AG04449 (cell line): Measurements from ENCODE around the gene RASA4.
"Not testable (repeated sequence)": the region's sequence is repeated elsewhere in the genome, so short reads cannot be mapped to it uniquely, and the experiment has no call there.

Source experiments
- CTCF ChIA-PET: fragments of 350-600 bp; formaldehyde crosslinking; extraction: SDS; loops from one replicate; lab custom pipeline; 2021; ENCODE audit warnings: antibody characterized with exemption; lab: Yijun Ruan, JAX
- POLR2A ChIA-PET: fragments of 400-600, 350-600 bp; formaldehyde crosslinking; extraction: SDS; loops from one replicate; lab custom pipeline; 2020; ENCODE audit warnings: antibody characterized with exemption, inconsistent platforms; lab: Yijun Ruan, JAX
- DNase-seq: peaks from one replicate; pipeline ENCODE4 v3.0.0-alpha.2; 2010; ENCODE audit warnings: low read depth, low spot score
- H3K4me3 ChIP-seq: 2 replicates; pipeline ENCODE4 v1.5.1; 2011; ENCODE audit warnings: low read depth, mild to moderate bottlenecking, control low read depth, low read length

RASA4 gene

DNA sequence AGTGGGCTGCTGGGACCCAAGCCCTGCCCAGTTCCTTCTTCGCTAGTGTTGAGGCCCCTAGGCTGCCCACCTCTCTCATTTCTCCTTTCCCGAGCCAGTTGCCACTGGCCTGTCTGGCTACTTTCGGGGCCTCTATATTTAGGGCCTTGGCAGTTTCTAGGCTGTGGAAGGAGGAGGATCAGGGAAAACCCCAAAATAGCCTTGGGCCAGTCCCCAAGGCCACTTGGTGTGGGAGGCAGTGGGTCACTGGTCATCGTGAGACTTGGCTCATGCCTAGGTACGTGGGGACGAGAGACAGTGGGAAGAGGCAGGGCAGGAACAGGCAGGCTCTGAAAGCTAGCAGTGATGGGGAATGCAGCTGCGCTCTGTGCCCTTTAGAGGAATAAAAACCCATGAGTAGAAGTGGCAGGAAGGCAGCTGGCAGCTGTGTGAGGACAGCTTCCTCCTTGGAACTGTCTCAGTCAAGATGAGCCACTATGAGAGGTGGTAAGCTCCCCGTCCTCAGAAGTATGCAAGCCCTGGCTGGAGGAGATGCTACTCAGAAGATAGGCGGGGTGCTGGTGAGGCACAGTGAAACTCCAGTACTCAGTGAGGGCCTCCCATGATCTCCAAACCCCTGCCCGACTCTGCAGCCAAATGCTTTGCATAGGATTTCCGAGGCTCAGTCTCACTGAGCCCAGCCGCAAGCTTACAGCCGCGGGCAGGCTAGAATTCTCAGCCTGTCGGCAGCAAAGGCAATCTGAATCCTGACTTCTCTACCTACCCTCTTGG lies 2.8 kb downstream of the RASA4 start:
- CTCF ChIA-PET, POLR2A ChIA-PET, H3K4me3 ChIP-seq, DNase-seq: not testable (repeated sequence)

DNA sequence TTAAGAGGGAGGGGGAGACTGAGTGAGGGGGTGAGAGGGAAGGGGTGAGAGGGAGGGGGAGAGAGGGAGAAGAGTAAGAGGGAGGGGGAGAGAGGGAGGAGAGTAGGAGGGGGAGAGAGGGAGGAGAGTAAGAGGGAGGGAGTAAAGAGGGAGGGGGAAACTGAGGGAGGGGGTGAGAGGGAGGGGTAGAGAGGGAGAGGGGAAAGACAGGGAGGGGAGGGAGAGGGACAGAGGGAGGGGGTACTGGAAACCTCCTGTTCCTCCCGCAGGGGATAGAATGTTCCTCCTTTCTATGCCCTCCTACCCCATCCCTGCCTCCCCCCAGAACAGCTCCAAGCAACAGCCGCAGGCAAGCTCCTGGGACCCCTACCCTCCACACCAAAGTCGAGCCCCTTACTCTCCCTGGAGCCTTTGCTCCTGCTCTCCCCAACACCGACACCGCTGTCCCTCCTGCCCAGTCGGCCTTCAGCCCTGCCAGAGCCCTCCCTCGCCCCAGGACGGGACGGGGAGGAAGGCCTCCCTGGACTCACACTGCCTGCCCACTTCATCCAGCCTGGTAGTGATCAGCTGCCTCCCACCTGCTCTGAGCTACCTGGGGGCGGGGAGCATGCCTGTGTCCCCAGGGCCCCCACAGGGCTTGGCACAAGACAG lies 4.8 kb downstream of the RASA4 start:
- H3K4me3 ChIP-seq: peak overlapping the region; percentile 33
- POLR2A ChIA-PET, DNase-seq, CTCF ChIA-PET: not testable (repeated sequence)

DNA sequence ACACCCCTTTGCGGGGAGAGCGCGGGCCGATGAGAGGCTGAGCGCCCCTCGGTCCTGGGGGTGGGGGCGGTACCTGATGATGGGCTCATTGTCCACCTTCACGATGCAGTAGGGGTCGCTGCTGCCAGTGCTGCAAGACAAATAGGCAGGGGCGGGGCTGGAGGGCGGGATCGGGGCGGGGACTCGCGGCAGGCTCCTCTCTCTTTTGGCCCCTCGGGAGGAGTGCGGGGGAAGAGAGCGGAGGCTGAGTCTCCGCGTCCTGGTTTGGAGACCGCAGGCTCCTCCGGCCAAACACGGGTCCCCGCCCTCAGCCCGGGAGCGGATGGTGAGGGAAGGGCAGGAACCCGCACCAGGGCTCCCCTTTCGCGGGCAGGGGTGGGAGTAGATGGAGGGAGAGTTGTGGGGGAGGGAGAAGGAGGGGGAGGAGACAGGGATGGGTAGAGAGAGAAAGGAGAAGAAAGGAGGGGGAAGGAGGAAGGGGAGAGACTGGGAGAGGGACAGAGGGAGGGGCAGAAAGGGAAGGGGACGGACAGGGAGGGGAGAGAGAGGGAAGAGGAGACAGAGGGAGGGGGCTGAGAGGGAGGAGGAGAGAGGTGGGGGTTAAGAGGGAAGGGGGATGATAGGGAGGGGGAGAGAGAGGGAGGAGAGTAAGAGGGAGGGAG lies 5.4 kb downstream of the RASA4 start:
- POLR2A ChIA-PET, CTCF ChIA-PET: not testable (repeated sequence)

DNA sequence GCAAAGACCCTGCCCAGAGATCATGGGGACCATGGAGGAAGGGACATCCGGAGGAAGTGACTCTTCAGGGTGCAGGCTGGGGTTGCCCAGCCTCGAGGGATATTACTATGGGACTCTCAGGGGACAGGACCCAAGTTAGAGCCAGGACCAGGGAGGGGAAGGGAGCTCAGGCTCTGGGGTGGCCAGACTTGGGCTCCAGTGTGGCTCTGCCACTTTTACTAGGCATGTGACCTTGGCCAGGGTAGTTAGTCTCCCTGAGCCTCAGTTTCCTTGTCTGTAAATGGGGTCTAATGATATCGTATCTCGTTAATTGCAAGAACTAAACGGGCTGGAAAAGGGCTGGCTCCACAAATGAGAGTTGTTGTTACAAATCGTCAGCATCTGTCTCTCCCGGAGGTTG lies 6.1 kb downstream of the RASA4 start:
- CTCF ChIA-PET, DNase-seq, H3K4me3 ChIP-seq, POLR2A ChIA-PET: not testable (repeated sequence)

More for the DNA sequence above, 5.4 kb downstream of the RASA4 start:
- not testable (repeated sequence) for DNase-seq, H3K4me3 ChIP-seq

DNA sequence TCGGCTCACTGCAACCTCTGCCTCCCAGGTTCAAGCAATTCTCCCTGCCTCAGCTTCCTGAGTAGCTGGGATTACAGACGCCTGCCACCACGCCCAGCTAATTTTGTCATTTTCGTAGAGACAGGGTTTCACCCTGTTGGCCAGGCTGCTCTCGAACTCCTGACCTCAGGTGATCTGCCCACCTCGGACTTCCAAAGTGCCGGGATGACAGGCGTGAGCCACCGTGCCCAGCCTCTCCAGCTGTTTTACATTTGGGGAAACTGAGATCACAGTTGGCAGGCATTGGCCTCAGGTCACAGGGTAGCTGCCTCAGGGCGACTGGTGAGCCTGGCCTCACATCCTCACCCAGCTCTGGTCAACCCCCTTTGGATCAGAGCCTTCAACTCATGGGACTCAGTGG lies 6.8 kb downstream of the RASA4 start:
- CTCF ChIA-PET, H3K4me3 ChIP-seq, POLR2A ChIA-PET, DNase-seq: not testable (repeated sequence)

DNA sequence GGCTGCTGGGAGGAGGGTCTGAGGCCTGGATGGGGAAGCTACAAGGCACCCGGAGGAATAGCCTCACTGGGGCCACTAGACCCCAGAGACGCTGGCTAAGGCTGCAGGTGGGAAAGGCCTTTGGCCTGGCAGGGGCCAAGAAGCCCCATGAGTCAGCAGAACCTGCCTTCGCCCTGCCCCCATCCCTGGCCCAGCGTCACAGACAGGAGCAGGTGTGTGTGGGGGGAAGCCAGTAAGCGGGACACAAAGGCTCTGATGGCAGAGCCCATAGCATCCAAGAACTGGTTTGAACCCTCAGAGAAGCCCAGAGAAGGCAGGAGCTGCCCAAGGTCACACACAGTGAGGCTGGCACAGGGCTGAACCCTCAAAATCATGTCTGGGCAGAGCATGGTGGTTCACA lies 9.7 kb downstream of the RASA4 start:
- POLR2A ChIA-PET, DNase-seq, H3K4me3 ChIP-seq, CTCF ChIA-PET: not testable (repeated sequence)

DNA sequence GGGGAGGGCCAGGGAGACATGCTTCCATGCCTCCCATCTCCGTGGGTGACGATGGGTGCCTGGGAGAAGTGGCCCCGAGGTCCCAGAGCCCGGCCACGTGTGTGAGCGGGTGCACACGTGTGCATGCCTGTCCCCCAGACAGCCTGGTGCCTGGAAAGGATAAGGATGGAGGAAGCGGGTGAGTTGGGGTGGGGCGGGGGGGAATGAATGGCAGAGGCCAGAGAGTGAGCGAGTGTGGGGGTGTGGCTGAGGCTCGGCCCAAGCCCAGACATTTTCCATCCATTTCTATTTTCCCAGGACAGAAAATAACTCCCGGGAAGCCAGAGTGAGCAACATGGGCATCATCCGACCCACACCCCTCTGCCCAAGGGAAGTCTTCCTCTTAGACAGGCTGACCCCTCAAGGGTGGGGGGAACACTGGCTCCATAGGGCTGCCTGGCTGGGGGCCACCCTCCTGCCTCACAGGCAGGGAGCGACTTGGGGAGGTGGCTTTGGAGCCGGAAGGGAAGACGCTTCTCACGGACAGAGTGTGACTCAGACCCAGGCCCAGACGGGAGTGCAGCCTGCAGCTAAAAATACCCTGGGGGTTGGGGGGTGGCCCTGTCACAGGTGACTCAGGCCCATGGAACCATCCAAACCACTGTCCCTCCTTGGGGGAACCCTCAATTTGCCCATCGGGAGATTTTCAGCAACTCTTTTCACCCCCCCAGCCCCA lies 12.0 kb downstream of the RASA4 start:
- CTCF ChIA-PET, POLR2A ChIA-PET, DNase-seq, H3K4me3 ChIP-seq: not testable (repeated sequence)

DNA sequence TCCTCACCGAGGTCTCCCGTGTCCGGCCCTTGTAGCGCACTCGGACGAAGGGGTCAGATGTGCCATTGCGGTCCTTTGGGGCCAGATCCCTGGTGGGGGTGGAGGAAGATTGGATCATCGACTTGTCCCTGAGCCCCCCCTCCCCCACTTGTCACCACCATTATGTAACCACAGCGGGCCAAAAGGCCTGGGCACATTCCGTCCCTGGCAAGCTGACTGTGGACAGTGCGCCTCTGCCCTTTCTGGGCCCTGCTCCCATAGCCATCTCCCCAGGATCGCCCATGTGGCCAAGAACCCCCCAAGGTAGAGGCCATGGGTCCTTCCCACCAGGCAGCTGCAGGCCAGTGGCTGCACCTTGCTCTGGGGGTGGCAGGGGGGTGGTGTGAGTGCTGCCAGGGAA lies 14.2 kb downstream of the RASA4 start:
- CTCF ChIA-PET, H3K4me3 ChIP-seq, DNase-seq, POLR2A ChIA-PET: not testable (repeated sequence)

DNA sequence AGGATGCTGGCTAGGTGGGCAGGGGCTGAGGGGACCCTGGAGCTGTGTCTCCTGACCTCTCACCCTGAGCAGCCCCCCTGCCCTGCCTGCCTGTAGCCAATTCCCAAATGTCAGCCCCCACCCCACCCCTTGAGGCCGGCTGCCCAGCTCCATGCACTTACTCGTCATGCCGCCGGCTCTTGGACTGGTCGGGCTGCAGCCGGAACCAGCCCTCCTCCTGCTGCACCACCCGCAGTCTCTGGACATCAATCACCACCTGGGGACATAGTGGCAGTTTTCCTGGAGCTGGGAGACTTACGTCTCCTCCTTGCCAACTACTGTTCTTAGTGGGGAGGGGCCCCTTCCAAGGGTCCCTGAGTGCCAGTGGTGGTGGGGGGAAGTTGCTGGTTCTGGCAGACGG lies 16.9 kb downstream of the RASA4 start:
- DNase-seq, CTCF ChIA-PET, H3K4me3 ChIP-seq, POLR2A ChIA-PET: not testable (repeated sequence)

DNA sequence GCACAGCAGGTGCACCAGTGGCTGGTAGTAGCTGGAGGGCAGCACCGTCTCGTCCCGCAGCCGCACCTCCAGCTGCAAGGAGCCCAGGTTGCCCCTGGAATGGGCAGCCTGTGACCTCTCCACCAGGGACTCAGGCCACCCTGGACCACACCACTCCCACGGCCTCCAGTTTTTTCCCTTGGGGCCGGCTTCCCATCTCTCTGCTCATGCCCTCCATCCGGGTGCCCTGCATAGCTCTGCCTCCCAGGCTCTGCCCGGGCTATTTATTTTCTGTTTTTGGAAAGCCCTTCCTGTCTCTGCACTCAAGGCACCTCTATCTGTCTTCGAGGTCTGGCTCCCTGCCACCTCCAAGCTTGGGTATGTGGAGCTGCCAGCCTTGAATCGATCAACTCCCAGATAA lies 20.5 kb downstream of the RASA4 start:
- H3K4me3 ChIP-seq, DNase-seq, CTCF ChIA-PET, POLR2A ChIA-PET: not testable (repeated sequence)

DNA sequence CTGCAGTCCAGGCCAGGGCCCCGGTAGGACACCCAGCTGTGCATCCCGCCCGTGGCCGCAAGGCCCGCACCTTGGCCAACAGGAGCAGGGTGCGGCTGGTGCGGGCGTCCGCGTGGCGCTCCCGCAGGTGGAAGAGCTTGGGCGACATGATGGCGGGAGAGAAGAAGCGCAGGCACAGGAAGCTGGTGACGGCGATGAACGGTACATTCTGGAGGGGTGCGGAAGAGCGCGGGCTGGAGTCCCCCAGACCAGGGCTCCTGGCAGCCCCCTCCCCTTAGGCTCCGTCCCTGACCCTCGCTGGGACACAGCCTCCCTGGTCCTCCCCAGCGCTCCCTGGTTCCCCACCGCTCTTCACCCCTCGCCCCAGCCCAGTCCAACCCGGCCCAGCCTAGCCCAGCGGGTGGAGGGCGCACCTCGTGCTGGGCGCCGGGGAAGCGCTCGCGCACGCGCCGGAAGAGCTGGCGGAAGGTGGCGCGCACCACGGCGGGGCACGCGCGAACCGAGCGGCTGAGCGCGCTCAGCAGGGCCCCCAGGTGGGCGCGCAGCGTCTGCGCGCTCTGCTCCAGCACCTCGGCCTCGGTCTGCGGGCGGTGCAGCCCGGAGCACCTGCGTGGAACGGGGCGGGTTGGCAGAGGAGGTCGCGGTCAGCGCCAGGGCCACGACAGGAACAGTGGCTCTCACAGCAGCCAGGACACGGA lies 22.8 kb downstream of the RASA4 start:
- CTCF ChIA-PET, POLR2A ChIA-PET, H3K4me3 ChIP-seq, DNase-seq: not testable (repeated sequence)

DNA sequence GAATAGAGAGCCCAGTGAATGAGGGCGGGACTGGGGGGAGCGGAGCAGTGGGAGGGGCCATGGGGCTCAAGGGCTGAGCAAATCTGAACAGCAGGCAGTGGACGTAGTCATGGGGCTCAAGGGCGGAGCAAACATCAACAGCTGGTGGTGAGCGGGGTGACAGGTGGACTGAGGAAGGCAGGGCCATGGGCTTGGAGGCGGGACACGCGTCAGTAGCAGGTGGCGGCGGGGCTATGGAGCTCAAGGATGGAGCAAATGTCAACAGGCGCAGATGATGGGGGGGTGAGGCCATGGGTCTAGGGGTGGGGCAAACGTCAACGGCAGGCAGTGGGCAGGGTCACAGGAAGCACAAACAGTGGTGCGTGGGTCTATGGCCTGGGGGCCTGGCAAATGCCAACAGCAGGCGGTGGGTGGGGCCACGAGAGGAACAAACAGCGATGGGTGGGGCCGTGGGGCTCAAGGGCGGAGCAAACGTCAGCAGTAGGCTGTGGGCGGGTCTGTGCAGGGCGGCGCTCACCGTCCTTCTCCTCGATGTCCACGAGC lies 24.0 kb downstream of the RASA4 start:
- H3K4me3 ChIP-seq, DNase-seq, POLR2A ChIA-PET, CTCF ChIA-PET: not testable (repeated sequence)

DNA sequence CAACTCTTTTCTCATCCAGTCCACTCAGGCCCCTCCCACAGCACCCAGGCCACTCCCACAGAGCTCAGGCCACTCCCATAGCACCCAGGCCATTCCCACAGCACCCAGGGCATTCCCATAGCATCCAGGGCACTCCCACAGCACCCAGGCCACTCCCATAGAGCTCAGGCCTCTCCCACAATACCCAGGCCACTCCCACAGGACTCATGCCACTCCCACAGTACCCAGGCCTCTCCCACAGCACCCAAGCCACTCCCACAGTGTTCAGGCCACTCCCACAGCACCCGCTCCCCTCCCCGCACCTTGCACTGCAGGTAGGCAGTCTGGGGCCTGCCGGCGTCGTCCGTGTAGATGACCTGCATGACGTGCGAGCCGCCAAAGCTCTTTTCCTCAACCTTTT lies 26.7 kb downstream of the RASA4 start:
- H3K4me3 ChIP-seq, CTCF ChIA-PET, POLR2A ChIA-PET, DNase-seq: not testable (repeated sequence)

DNA sequence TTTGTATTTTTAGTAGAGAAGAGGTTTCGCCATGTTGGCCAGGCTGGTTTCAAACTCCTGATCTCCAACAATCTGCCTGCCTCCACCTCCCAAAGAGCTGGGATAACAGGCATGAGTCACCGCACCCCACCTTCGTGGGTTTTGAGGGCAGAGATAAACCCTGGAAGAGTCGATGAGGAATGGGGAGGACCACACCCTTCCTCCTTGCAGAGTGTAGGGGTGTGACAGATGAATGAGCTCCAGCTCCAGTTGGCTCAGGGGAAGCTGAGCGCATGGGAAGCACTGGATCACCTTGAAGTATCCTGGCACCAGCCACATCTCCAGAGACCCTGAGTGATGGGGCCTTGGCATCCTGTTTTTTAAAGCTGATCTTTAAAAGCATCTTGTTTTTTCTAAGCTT lies 33.1 kb downstream of the RASA4 start:
- CTCF ChIA-PET: not testable (repeated sequence)

DNA sequence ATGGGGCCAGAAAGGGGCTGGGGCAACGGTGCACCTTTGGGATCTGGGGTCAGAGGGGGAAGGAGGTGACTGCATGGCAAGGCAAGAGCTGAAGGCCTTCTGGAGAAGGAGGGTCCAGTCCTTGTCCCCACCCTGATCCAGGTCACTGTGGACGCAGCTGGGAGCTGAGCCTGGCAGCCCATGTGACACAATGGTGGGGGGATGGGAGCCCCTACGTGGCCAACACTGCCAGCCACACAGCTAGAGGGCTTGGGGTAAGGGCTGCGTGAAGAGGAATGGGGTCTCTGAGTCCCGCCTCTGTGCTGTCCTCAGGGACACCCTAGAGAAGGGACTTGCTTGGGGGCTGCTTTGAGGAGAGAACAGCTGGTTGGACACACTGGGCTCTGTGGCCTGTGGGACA lies 34.8 kb downstream of the RASA4 start:
- H3K4me3 ChIP-seq, CTCF ChIA-PET, POLR2A ChIA-PET, DNase-seq: not testable (repeated sequence)

More for the DNA sequence above, 33.1 kb downstream of the RASA4 start:
- H3K4me3 ChIP-seq, POLR2A ChIA-PET, DNase-seq: not testable (repeated sequence)
